ENCODE data around the gene DNAH9. TPM values are rescaled to one million over a fixed set of nuclear protein-coding genes. Genes with fewer than 3 reads are reported as not detected.

DNAH9 gene
- total RNA-seq (not detected in 2 replicates), polyA plus RNA-seq (not detected in 2 replicates), polyA minus RNA-seq (not detected in 2 replicates)
- total RNA-seq (2013): not detected

DNA sequence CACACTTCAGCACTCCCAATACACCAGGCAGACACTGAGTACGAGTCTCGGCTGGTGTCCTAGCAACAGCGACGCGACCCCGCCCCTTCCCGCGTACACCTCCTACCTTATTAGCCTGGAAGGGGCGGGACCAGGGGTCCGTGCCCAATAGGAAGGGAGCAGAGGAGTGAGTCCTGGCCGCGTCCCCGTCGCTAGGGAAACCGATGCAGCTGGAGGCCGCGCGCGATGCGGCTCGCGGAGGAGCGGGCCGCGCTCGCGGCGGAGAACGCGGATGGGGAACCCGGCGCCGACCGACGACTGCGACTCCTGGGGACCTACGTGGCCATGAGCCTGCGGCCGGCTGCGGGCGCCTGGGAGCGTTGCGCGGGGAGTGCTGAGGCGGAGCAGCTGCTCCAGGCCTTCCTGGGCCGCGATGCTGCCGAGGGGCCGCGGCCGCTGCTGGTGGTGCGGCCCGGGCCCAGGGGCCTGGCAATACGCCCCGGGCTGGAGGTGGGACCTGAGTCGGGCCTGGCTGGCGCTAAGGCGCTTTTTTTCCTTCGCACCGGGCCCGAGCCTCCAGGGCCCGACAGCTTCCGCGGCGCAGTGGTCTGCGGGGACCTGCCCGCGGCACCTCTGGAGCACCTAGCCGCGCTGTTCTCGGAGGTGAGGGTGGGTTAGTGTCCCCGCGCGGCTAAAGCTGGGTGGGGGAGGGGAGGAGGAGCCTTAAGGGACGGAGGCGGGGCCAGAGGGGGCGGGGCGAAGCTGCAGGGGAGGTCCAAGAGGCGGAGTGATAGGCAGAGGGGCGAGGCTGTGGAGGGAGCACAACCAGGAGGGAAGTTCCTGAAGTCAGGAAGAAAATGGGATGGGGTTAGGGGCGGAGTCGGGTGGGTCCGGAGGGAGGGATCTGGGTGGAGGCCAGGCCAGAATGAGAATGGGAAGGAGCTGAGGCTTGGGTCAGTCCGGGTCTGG is at the start of gene DNAH9:
Gene DNAH9 (plus strand): TSS at position 197 of the 948 bp plus-strand sequence. CDS start 29 bp downstream, at position 226.
- no peaks in the 10 kb centered on the region for H3K79me2 ChIP-seq (ENCODE audit: control insufficient read depth, insufficient read depth, low read length)
- Mint-ChIP-seq H3K27me3 (peaks cover 25% of the 10 kb centered on the region), H3K4me3 (peak within 1 kb of the TSS; percentile 5), H3K27ac (no peak within 1 kb of the TSS), H3K4me1 (peaks cover 2% of the 10 kb centered on the region), H3K9me3 (ENCODE audit: insufficient read depth) (peaks cover 8% of the 10 kb centered on the region)
- peaks cover 0 to 9% (median 0%) of the 10 kb centered on the region in 4 experiments for H3K27me3 ChIP-seq (replicated peaks in 1 of 4; ENCODE audit: control extremely low read depth in 1 of 4, control insufficient read depth in 3 of 4, insufficient read depth in 4 of 4, low read length in 3 of 4)
- ChIA-PET POLR2A (no interaction called here), CTCF (no interaction called here)
- no peaks in the 10 kb centered on the region for H4K20me1 ChIP-seq (ENCODE audit: control insufficient read depth, insufficient read depth, low read length, poor library complexity, severe bottlenecking)
- H3K4me1 ChIP-seq (ENCODE audit: control insufficient read depth in 2 of 2, insufficient read depth in 2 of 2, low read length in 2 of 2): no peaks in the 10 kb centered on the region
- H3K4me2 ChIP-seq (replicated peaks; ENCODE audit: low read depth, low read length, poor library complexity, severe bottlenecking): peak within 1 kb of the TSS; percentile 18
- intact Hi-C loops (cut with micrococcal nuclease): no loop called here
- TF ChIP-seq EZH2 (IDR thresholded peaks at IDR 0.05; ENCODE audit: borderline replicate concordance, insufficient read depth, low read depth, low read length, poor library complexity, severe bottlenecking): no peak
- TF ChIP-seq, protein P1, sequence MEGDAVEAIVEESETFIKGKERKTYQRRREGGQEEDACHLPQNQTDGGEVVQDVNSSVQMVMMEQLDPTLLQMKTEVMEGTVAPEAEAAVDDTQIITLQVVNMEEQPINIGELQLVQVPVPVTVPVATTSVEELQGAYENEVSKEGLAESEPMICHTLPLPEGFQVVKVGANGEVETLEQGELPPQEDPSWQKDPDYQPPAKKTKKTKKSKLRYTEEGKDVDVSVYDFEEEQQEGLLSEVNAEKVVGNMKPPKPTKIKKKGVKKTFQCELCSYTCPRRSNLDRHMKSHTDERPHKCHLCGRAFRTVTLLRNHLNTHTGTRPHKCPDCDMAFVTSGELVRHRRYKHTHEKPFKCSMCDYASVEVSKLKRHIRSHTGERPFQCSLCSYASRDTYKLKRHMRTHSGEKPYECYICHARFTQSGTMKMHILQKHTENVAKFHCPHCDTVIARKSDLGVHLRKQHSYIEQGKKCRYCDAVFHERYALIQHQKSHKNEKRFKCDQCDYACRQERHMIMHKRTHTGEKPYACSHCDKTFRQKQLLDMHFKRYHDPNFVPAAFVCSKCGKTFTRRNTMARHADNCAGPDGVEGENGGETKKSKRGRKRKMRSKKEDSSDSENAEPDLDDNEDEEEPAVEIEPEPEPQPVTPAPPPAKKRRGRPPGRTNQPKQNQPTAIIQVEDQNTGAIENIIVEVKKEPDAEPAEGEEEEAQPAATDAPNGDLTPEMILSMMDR (IDR thresholded peaks at IDR 0.05): no peak
- H3K9ac ChIP-seq (ENCODE audit: low read length): no peak within 1 kb of the TSS
- H3K36me3 ChIP-seq (replicated peaks in 1 of 2; ENCODE audit: control extremely low read depth in 1 of 2, control insufficient read depth in 1 of 2, extremely low read depth in 1 of 2, insufficient read depth in 2 of 2, low read length in 1 of 2): no peaks in the 10 kb centered on the region
- DNase-seq: no peak
- no peak within 1 kb of the TSS for H2AFZ ChIP-seq (ENCODE audit: insufficient read depth, low read depth, low read length, poor library complexity, severe bottlenecking)
- WGBS (ENCODE audit: insufficient coverage): 14% methylated on average over 79 of the region's 84 CpGs
- no peak within 1 kb of the TSS for H3K4me3 ChIP-seq (ENCODE audit: control extremely low read depth in 1 of 5, extremely low read depth in 1 of 5, insufficient read depth in 1 of 5, low read depth in 2 of 5, low read length in 4 of 5)
- no peak within 1 kb of the TSS for H3K27ac ChIP-seq (ENCODE audit: low read length in 2 of 2)
- no peak for ATAC-seq (ENCODE audit: low read depth)
- H3K9me3 ChIP-seq (ENCODE audit: control extremely low read depth in 1 of 3, control insufficient read depth in 2 of 3, insufficient read depth in 1 of 3, low read length in 2 of 3): peaks cover 0 to 9% (median 0%) of the 10 kb centered on the region in 3 donors

- H3K36me3 ChIP-seq (replicated peaks in 1 of 2; ENCODE audit: control extremely low read depth in 1 of 2, control insufficient read depth in 1 of 2, extremely low read depth in 1 of 2, insufficient read depth in 2 of 2, low read length in 1 of 2): no peaks in the 10 kb centered on the region
- TF ChIP-seq, protein P1 (IDR thresholded peaks at IDR 0.05): no peak
- TF ChIP-seq EZH2 (IDR thresholded peaks at IDR 0.05; ENCODE audit: borderline replicate concordance, insufficient read depth, low read depth, low read length, poor library complexity, severe bottlenecking): no peak
- no peak overlapping the region for H3K9ac ChIP-seq (ENCODE audit: low read length)
- H3K4me1 Mint-ChIP-seq: no peaks in the 10 kb centered on the region
- no peak overlapping the region for H3K27ac Mint-ChIP-seq
- no peak overlapping the region for H3K27ac ChIP-seq (ENCODE audit: low read length in 2 of 2)
- no peak overlapping the region for H2AFZ ChIP-seq (ENCODE audit: insufficient read depth, low read depth, low read length, poor library complexity, severe bottlenecking)
- no peak for ATAC-seq (ENCODE audit: low read depth)
- H3K9me3 Mint-ChIP-seq (ENCODE audit: insufficient read depth): no peaks in the 10 kb centered on the region
- H3K4me2 ChIP-seq (replicated peaks; ENCODE audit: low read depth, low read length, poor library complexity, severe bottlenecking): no peak overlapping the region
- 100% methylated on average over 1 of the region's 2 CpGs for WGBS (ENCODE audit: insufficient coverage)
- ChIA-PET POLR2A (no interaction called here), CTCF (no interaction called here)
- H3K79me2 ChIP-seq (ENCODE audit: control insufficient read depth, insufficient read depth, low read length): no peaks in the 10 kb centered on the region
- no peaks in the 10 kb centered on the region for H4K20me1 ChIP-seq (ENCODE audit: control insufficient read depth, insufficient read depth, low read length, poor library complexity, severe bottlenecking)
- intact Hi-C loops (cut with micrococcal nuclease): no loop called here
- no peak overlapping the region for H3K4me3 Mint-ChIP-seq
- no peak for DNase-seq
- H3K27me3 Mint-ChIP-seq: no peaks in the 10 kb centered on the region
- H3K4me1 ChIP-seq (ENCODE audit: control insufficient read depth in 2 of 2, insufficient read depth in 2 of 2, low read length in 2 of 2): no peaks in the 10 kb centered on the region
- H3K9me3 ChIP-seq (ENCODE audit: control extremely low read depth in 1 of 3, control insufficient read depth in 2 of 3, insufficient read depth in 1 of 3, low read length in 2 of 3): peaks cover 0 to 3% (median 0%) of the 10 kb centered on the region in 3 donors
- H3K27me3 ChIP-seq (replicated peaks in 1 of 4; ENCODE audit: control extremely low read depth in 1 of 4, control insufficient read depth in 3 of 4, insufficient read depth in 4 of 4, low read length in 3 of 4): no peaks in the 10 kb centered on the region
- H3K4me3 ChIP-seq (ENCODE audit: control extremely low read depth in 1 of 5, extremely low read depth in 1 of 5, insufficient read depth in 1 of 5, low read depth in 2 of 5, low read length in 4 of 5): no peak overlapping the region
Observed at GRCh38 chr17:11550431-11550830, 47.8 kb upstream of the DNAH9 start.
